Measurements from ENCODE around the gene NFKB1. TPM values are rescaled to one million over a fixed set of nuclear protein-coding genes. Genes with fewer than 3 reads are reported as not detected.

The NFKB1 gene
- polyA plus RNA-seq, 1 donor (not counting 4 experiments of a cell fraction or from before 2014, with no cell fraction given): 21.8 TPM

DNA sequence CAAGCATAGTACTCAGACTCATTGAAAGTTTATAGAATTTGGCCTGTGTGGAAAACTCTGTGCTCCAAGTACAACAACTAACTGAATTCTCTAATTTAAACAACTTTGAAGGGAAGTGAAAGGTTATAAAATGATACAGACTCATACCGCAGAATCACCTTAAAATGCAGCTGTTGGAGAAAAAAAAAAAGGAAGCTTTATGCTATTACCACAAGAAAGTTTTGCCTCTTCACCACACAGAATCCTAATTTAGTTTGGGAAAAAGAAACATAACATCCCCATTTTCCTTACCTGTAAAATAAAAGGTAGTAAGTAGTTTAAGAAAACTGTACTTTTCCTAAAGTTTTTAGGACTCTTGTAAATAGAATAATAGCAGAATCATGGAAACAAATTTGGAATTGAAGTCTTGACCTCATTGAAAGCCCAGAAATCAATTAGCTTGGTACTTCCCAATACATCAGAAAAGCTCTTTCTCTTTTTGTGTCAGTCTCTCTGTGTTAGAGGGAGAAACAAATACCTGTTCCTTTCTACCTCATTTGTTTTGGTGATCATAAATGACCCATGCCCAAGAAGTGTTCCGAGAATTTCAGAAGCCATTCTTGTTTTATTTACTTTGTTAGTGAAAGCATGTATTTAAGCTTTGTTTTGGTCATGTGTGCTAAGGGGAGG, 78.8 kb downstream of the NFKB1 start:
- H3K9ac ChIP-seq (ENCODE audit: control insufficient read depth, extremely low read depth, insufficient read depth, low read length): no peak overlapping the region
- no peak overlapping the region for H2AFZ ChIP-seq (ENCODE audit: control insufficient read depth, low read length)
- FAIRE-seq (no peak), DNase-seq (ENCODE audit: low read depth, low spot score) (no peak)
- no peaks in the 10 kb centered on the region for H3K27me3 ChIP-seq (ENCODE audit: control insufficient read depth, extremely low read depth, insufficient read depth, low read length)
- peaks cover 12 to 20% of the 10 kb centered on the region in 2 experiments for H3K36me3 ChIP-seq (ENCODE audit: control insufficient read depth in 2 of 2, extremely low read depth in 1 of 2, insufficient read depth in 2 of 2, low read length in 2 of 2)
- H3K4me2 ChIP-seq (ENCODE audit: control insufficient read depth, extremely low read depth, insufficient read depth, low read depth, low read length): no peak overlapping the region
- H3K27ac ChIP-seq (ENCODE audit: control insufficient read depth, insufficient read depth, low read length): no peak overlapping the region
- H3K9me1 ChIP-seq (ENCODE audit: control insufficient read depth, extremely low read depth, insufficient read depth, low read length): no peaks in the 10 kb centered on the region
- H3K4me3 ChIP-seq (ENCODE audit: control insufficient read depth in 2 of 3, extremely low read depth in 1 of 3, insufficient read depth in 2 of 3, low read depth in 1 of 3, low read length in 3 of 3): no peak overlapping the region
- H4K20me1 ChIP-seq (ENCODE audit: control insufficient read depth, extremely low read depth, insufficient read depth, low read length): no peaks in the 10 kb centered on the region
- H3K79me2 ChIP-seq (ENCODE audit: control insufficient read depth, insufficient read depth, low read length): peaks cover 3% of the 10 kb centered on the region
- dilution Hi-C loops (cut with MboI; ENCODE audit: extremely low pct_ligation_motif_present, low sequenced_read_pairs): no loop called here
- H3K4me1 ChIP-seq (ENCODE audit: control insufficient read depth, extremely low read depth, insufficient read depth, low read length): peaks cover 7% of the 10 kb centered on the region
- no peaks in the 10 kb centered on the region for H3K9me3 ChIP-seq (ENCODE audit: control insufficient read depth, low read depth, low read length)
- TF ChIP-seq, protein P1, sequence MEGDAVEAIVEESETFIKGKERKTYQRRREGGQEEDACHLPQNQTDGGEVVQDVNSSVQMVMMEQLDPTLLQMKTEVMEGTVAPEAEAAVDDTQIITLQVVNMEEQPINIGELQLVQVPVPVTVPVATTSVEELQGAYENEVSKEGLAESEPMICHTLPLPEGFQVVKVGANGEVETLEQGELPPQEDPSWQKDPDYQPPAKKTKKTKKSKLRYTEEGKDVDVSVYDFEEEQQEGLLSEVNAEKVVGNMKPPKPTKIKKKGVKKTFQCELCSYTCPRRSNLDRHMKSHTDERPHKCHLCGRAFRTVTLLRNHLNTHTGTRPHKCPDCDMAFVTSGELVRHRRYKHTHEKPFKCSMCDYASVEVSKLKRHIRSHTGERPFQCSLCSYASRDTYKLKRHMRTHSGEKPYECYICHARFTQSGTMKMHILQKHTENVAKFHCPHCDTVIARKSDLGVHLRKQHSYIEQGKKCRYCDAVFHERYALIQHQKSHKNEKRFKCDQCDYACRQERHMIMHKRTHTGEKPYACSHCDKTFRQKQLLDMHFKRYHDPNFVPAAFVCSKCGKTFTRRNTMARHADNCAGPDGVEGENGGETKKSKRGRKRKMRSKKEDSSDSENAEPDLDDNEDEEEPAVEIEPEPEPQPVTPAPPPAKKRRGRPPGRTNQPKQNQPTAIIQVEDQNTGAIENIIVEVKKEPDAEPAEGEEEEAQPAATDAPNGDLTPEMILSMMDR (optimal IDR thresholded peaks at IDR 0.05 in 1 of 3, IDR thresholded peaks at IDR 0.05 in 1 of 3, conservative IDR thresholded peaks at IDR 0.05 in 1 of 3; ENCODE audit: extremely low read depth in 1 of 3, insufficient read depth in 2 of 3, low read length in 3 of 3): no peak
- TF ChIP-seq EZH2 (IDR thresholded peaks at IDR 0.05; ENCODE audit: low read length): no peak

DNA sequence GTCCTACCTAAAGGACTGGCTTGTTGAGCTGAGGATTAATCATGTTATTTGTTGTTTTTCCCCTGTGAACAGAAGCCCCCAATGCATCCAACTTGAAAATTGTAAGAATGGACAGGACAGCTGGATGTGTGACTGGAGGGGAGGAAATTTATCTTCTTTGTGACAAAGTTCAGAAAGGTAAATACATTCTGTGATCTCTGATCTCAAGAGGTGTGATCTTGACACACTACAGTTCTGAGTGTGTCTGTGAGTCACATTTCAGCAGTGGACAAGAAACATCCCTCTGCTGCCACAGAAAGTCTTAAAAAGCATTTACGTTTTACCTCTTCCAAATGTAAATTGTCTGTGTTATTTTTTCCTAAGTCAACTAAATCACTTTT, 79.3 kb downstream of the NFKB1 start:
- no peak overlapping the region for H3K27ac ChIP-seq (ENCODE audit: control insufficient read depth, insufficient read depth, low read length)
- no peak for FAIRE-seq

More for the DNA sequence above, 79.3 kb downstream of the NFKB1 start:
- H3K4me3 ChIP-seq (ENCODE audit: control insufficient read depth in 2 of 3, extremely low read depth in 1 of 3, insufficient read depth in 2 of 3, low read depth in 1 of 3, low read length in 3 of 3): no peak overlapping the region
- H3K9me3 ChIP-seq (ENCODE audit: control insufficient read depth, low read depth, low read length): no peaks in the 10 kb centered on the region
- H3K36me3 ChIP-seq (ENCODE audit: control insufficient read depth in 2 of 2, extremely low read depth in 1 of 2, insufficient read depth in 2 of 2, low read length in 2 of 2): peaks cover 12 to 21% of the 10 kb centered on the region in 2 experiments
- no peaks in the 10 kb centered on the region for H4K20me1 ChIP-seq (ENCODE audit: control insufficient read depth, extremely low read depth, insufficient read depth, low read length)
- H3K79me2 ChIP-seq (ENCODE audit: control insufficient read depth, insufficient read depth, low read length): peaks cover 1% of the 10 kb centered on the region
- no peak overlapping the region for H3K9ac ChIP-seq (ENCODE audit: control insufficient read depth, extremely low read depth, insufficient read depth, low read length)
- no peak for DNase-seq (ENCODE audit: low read depth, low spot score)
- TF ChIP-seq, protein P1 (optimal IDR thresholded peaks at IDR 0.05 in 1 of 3, IDR thresholded peaks at IDR 0.05 in 1 of 3, conservative IDR thresholded peaks at IDR 0.05 in 1 of 3; ENCODE audit: extremely low read depth in 1 of 3, insufficient read depth in 2 of 3, low read length in 3 of 3): no peak
- TF ChIP-seq EZH2 (IDR thresholded peaks at IDR 0.05; ENCODE audit: low read length): no peak
- H3K4me1 ChIP-seq (ENCODE audit: control insufficient read depth, extremely low read depth, insufficient read depth, low read length): peaks cover 9% of the 10 kb centered on the region
- H2AFZ ChIP-seq (ENCODE audit: control insufficient read depth, low read length): no peak overlapping the region
- dilution Hi-C loops (cut with MboI; ENCODE audit: extremely low pct_ligation_motif_present, low sequenced_read_pairs): no loop called here
- H3K4me2 ChIP-seq (ENCODE audit: control insufficient read depth, extremely low read depth, insufficient read depth, low read depth, low read length): no peak overlapping the region
- H3K27me3 ChIP-seq (ENCODE audit: control insufficient read depth, extremely low read depth, insufficient read depth, low read length): no peaks in the 10 kb centered on the region
- H3K9me1 ChIP-seq (ENCODE audit: control insufficient read depth, extremely low read depth, insufficient read depth, low read length): no peaks in the 10 kb centered on the region

Data from keratinocyte (primary cell).